Activated gamma-delta T cell treated with Interleukin-2 at 50 U/mL for 16 hours (primary cell): Measurements from ENCODE around the gene UNCX.

Experiments
- DNase-seq: peaks from one replicate; pipeline ENCODE4 v3.0.0-alpha.2; 2020

The UNCX gene

GRCh38 chr7:1233333-1234048 is 819 bp downstream of the UNCX start:
- no peak for DNase-seq

GRCh38 chr7:1234049-1234880 is 1.6 kb downstream of the UNCX start:
- no peak for DNase-seq

GRCh38 chr7:1234881-1235500 is 2.3 kb downstream of the UNCX start:
- no peak for DNase-seq

GRCh38 chr7:1235501-1236131 is 2.9 kb downstream of the UNCX start:
- DNase-seq = no peak

GRCh38 chr7:1236132-1236661 is 3.5 kb downstream of the UNCX start:
- DNase-seq = no peak

GRCh38 chr7:1236831-1237701 is 4.4 kb downstream of the UNCX start:
- DNase-seq = no peak

- no peak for DNase-seq
Measured at GRCh38 chr7:1237704-1238255, 5.1 kb downstream of the UNCX start.

GRCh38 chr7:1238450-1238882 is 5.8 kb downstream of the UNCX start:
- DNase-seq = no peak

GRCh38 chr7:1238931-1239802 is 6.5 kb downstream of the UNCX start:
- no peak for DNase-seq

- DNase-seq = no peak
Measured at GRCh38 chr7:1239803-1240516, 7.3 kb downstream of the UNCX start.

- no peak for DNase-seq
Measured at GRCh38 chr7:1240517-1241257, 8.0 kb downstream of the UNCX start.

GRCh38 chr7:1241258-1241602 is 8.6 kb downstream of the UNCX start:
- no peak for DNase-seq

- no peak for DNase-seq
Measured at GRCh38 chr7:1241603-1242255, 9.1 kb downstream of the UNCX start.

- no peak for DNase-seq
Measured at GRCh38 chr7:1242256-1242605, 9.6 kb downstream of the UNCX start.

GRCh38 chr7:1242606-1243289 is 10.1 kb downstream of the UNCX start:
- DNase-seq = no peak

- no peak for DNase-seq
Measured at GRCh38 chr7:1243290-1243963, 10.8 kb downstream of the UNCX start.

GRCh38 chr7:1243964-1244416 is 11.3 kb downstream of the UNCX start:
- DNase-seq = no peak
